ENCODE data around the gene C1orf21. TPM values are rescaled to one million over a fixed set of nuclear protein-coding genes. Genes with fewer than 3 reads are reported as not detected.

C1orf21 gene
- total and polyA plus RNA-seq, 2 donors = 13.6 to 42.7 TPM

DNA sequence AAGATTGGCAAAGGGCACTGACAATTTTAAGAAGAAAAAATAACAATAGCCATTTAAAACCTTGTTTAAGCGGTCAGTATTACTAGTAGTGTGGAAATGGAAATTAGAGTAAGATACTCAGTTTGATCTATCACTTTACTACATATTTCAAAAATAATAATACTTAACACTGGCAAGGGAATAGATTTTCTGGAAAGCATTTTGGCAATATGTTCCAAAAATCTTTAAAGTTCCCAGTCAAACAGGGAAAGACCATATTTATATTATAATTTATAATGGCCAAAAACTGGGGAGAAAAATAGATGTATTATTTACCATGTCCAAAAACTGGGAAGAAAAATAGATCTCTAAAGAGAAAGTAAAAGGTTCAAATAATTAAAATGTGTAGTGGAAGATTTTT lies 28.6 kb upstream of the C1orf21 start:
- Histone ChIP-seq H3K36me3 (ENCODE audit: control insufficient read depth in 2 of 2, insufficient read depth in 2 of 2, low read length in 1 of 2) (no peaks in the 10 kb centered on the region), H3K27ac (ENCODE audit: low read depth in 1 of 2, low read length in 1 of 2) (no peak overlapping the region), H3K9me3 (ENCODE audit: control insufficient read depth in 2 of 2, insufficient read depth in 1 of 2, low read length in 1 of 2) (no peaks in the 10 kb centered on the region), H3K27me3 (ENCODE audit: control insufficient read depth in 2 of 2, insufficient read depth in 1 of 2, low read length in 1 of 2) (no peaks in the 10 kb centered on the region), H3K4me3 (ENCODE audit: low read length in 2 of 2) (no peak overlapping the region), H3K4me1 (ENCODE audit: control insufficient read depth in 2 of 2, insufficient read depth in 2 of 2, low read length in 2 of 2) (no peaks in the 10 kb centered on the region)
- DNase-seq (ENCODE audit: low read depth in 6 of 9, low spot score in 9 of 9) = no peak
- 98% methylated on average over 1 of the region's 1 CpG for WGBS

- H3K36me3 ChIP-seq (ENCODE audit: control insufficient read depth in 2 of 2, insufficient read depth in 2 of 2, low read length in 1 of 2) = no peaks in the 10 kb centered on the region
- H3K27me3 ChIP-seq (ENCODE audit: control insufficient read depth in 2 of 2, insufficient read depth in 1 of 2, low read length in 1 of 2) = no peaks in the 10 kb centered on the region
- H3K4me3 ChIP-seq (ENCODE audit: low read length in 2 of 2) = no peak overlapping the region
- H3K27ac ChIP-seq (ENCODE audit: low read depth in 1 of 2, low read length in 1 of 2) = no peak overlapping the region
- H3K9me3 ChIP-seq (ENCODE audit: control insufficient read depth in 2 of 2, insufficient read depth in 1 of 2, low read length in 1 of 2) = no peaks in the 10 kb centered on the region
- WGBS = 90% methylated on average over 3 of the region's 3 CpGs
- no peaks in the 10 kb centered on the region for H3K4me1 ChIP-seq (ENCODE audit: control insufficient read depth in 2 of 2, insufficient read depth in 2 of 2, low read length in 2 of 2)
- DNase-seq (ENCODE audit: low read depth in 6 of 9, low spot score in 9 of 9) = no peak
Measured at GRCh38 chr1:184359909-184360308, 26.9 kb upstream of the C1orf21 start.

GRCh38 chr1:184362876-184363275 lies 24.0 kb upstream of the C1orf21 start:
- no peaks in the 10 kb centered on the region for H3K27me3 ChIP-seq (ENCODE audit: control insufficient read depth in 2 of 2, insufficient read depth in 1 of 2, low read length in 1 of 2)
- no peaks in the 10 kb centered on the region for H3K4me1 ChIP-seq (ENCODE audit: control insufficient read depth in 2 of 2, insufficient read depth in 2 of 2, low read length in 2 of 2)
- no peak overlapping the region for H3K4me3 ChIP-seq (ENCODE audit: low read length in 2 of 2)
- H3K27ac ChIP-seq (ENCODE audit: low read depth in 1 of 2, low read length in 1 of 2) = no peak overlapping the region
- H3K9me3 ChIP-seq (ENCODE audit: control insufficient read depth in 2 of 2, insufficient read depth in 1 of 2, low read length in 1 of 2) = no peaks in the 10 kb centered on the region
- no peaks in the 10 kb centered on the region for H3K36me3 ChIP-seq (ENCODE audit: control insufficient read depth in 2 of 2, insufficient read depth in 2 of 2, low read length in 1 of 2)
- WGBS = 97% methylated on average over 1 of the region's 1 CpG
- no peak for DNase-seq (ENCODE audit: low read depth in 6 of 9, low spot score in 9 of 9)

DNA sequence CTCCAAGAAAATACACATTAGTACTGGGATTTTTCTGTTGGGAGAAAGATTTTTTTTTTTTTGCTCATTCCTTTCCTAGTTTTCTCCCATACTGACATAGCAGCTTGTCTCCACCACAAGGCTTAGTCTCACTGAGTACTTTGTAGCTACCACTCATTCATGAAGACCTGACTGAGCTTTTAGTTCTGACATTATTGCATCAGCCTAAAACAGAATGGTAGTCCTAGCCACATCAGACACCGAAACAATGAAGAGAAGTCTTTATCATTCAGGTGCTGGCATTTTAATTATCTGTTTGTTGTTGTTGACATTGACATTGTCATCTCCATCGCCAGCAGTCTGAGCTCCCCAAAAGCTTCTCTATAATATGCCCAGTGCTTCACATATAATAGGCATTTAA lies 21.1 kb upstream of the C1orf21 start:
- Histone ChIP-seq H3K4me1 (ENCODE audit: control insufficient read depth in 2 of 2, insufficient read depth in 2 of 2, low read length in 2 of 2) (no peaks in the 10 kb centered on the region), H3K27me3 (ENCODE audit: control insufficient read depth in 2 of 2, insufficient read depth in 1 of 2, low read length in 1 of 2) (no peaks in the 10 kb centered on the region), H3K4me3 (ENCODE audit: low read length in 2 of 2) (no peak overlapping the region), H3K36me3 (ENCODE audit: control insufficient read depth in 2 of 2, insufficient read depth in 2 of 2, low read length in 1 of 2) (no peaks in the 10 kb centered on the region), H3K9me3 (ENCODE audit: control insufficient read depth in 2 of 2, insufficient read depth in 1 of 2, low read length in 1 of 2) (no peaks in the 10 kb centered on the region), H3K27ac (ENCODE audit: low read depth in 1 of 2, low read length in 1 of 2) (no peak overlapping the region)
- no peak for DNase-seq (ENCODE audit: low read depth in 6 of 9, low spot score in 9 of 9)
- WGBS = 98% methylated on average over 2 of the region's 2 CpGs

GRCh38 chr1:184366997-184367396 lies 19.8 kb upstream of the C1orf21 start:
- Histone ChIP-seq H3K9me3 (ENCODE audit: control insufficient read depth in 2 of 2, insufficient read depth in 1 of 2, low read length in 1 of 2) (no peaks in the 10 kb centered on the region), H3K27me3 (ENCODE audit: control insufficient read depth in 2 of 2, insufficient read depth in 1 of 2, low read length in 1 of 2) (no peaks in the 10 kb centered on the region), H3K36me3 (ENCODE audit: control insufficient read depth in 2 of 2, insufficient read depth in 2 of 2, low read length in 1 of 2) (no peaks in the 10 kb centered on the region), H3K4me1 (ENCODE audit: control insufficient read depth in 2 of 2, insufficient read depth in 2 of 2, low read length in 2 of 2) (no peaks in the 10 kb centered on the region), H3K27ac (ENCODE audit: low read depth in 1 of 2, low read length in 1 of 2) (no peak overlapping the region), H3K4me3 (ENCODE audit: low read length in 2 of 2) (no peak overlapping the region)
- WGBS = 94% methylated on average over 11 of the region's 11 CpGs
- no peak for DNase-seq (ENCODE audit: low read depth in 6 of 9, low spot score in 9 of 9)

DNA sequence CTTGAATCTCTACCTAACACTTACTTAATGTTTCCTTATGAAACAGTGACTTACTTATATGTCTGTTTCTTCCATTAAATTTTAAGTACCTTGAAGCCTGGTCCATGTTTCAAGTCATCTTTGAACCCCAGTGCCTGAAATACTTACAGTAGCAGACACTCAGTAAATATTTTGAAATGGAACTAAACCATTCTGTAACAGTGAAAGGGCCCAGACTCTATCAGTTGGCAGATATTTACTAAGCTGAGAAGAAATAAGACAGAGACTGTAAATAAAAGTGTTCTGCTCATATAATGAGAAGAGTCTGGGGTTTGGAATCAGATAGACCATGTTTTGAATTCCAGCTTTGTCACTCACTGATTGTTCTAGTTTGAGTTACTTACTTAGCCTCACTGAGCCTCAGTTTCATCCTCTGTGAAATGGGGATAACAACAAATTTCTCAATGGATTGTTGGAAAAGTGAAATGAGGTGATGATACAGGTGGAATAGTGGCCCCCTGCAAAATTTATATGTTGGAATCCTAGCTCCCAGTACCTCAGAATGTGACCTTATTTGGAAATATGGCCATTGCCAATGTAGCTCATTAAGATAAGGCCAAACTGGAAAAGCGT lies 19.3 kb upstream of the C1orf21 start:
- no peak overlapping the region for H3K27ac ChIP-seq (ENCODE audit: low read depth in 1 of 2, low read length in 1 of 2)
- no peaks in the 10 kb centered on the region for H3K27me3 ChIP-seq (ENCODE audit: control insufficient read depth in 2 of 2, insufficient read depth in 1 of 2, low read length in 1 of 2)
- H3K9me3 ChIP-seq (ENCODE audit: control insufficient read depth in 2 of 2, insufficient read depth in 1 of 2, low read length in 1 of 2) = no peaks in the 10 kb centered on the region
- no peak for DNase-seq (ENCODE audit: low read depth in 6 of 9, low spot score in 9 of 9)
- no peak overlapping the region for H3K4me3 ChIP-seq (ENCODE audit: low read length in 2 of 2)
- H3K4me1 ChIP-seq (ENCODE audit: control insufficient read depth in 2 of 2, insufficient read depth in 2 of 2, low read length in 2 of 2) = no peaks in the 10 kb centered on the region
- WGBS = 96% methylated on average over 1 of the region's 1 CpG
- no peaks in the 10 kb centered on the region for H3K36me3 ChIP-seq (ENCODE audit: control insufficient read depth in 2 of 2, insufficient read depth in 2 of 2, low read length in 1 of 2)

- 93% methylated on average over 2 of the region's 2 CpGs for WGBS
Measured at GRCh38 chr1:184368354-184368753, 18.5 kb upstream of the C1orf21 start.

GRCh38 chr1:184370850-184371249 lies 16.0 kb upstream of the C1orf21 start:
- 93% methylated on average over 4 of the region's 4 CpGs for WGBS
- Histone ChIP-seq H3K27ac (ENCODE audit: low read depth in 1 of 2, low read length in 1 of 2) (no peak overlapping the region), H3K4me3 (ENCODE audit: low read length in 2 of 2) (no peak overlapping the region), H3K27me3 (ENCODE audit: control insufficient read depth in 2 of 2, insufficient read depth in 1 of 2, low read length in 1 of 2) (no peaks in the 10 kb centered on the region), H3K36me3 (ENCODE audit: control insufficient read depth in 2 of 2, insufficient read depth in 2 of 2, low read length in 1 of 2) (no peaks in the 10 kb centered on the region), H3K9me3 (ENCODE audit: control insufficient read depth in 2 of 2, insufficient read depth in 1 of 2, low read length in 1 of 2) (no peaks in the 10 kb centered on the region), H3K4me1 (ENCODE audit: control insufficient read depth in 2 of 2, insufficient read depth in 2 of 2, low read length in 2 of 2) (no peaks in the 10 kb centered on the region)
- DNase-seq (ENCODE audit: low read depth in 6 of 9, low spot score in 9 of 9) = no peak

More at GRCh38 chr1:184368354-184368753, 18.5 kb upstream of the C1orf21 start:
- Histone ChIP-seq H3K9me3 (ENCODE audit: control insufficient read depth in 2 of 2, insufficient read depth in 1 of 2, low read length in 1 of 2) (no peaks in the 10 kb centered on the region), H3K4me3 (ENCODE audit: low read length in 2 of 2) (no peak overlapping the region), H3K36me3 (ENCODE audit: control insufficient read depth in 2 of 2, insufficient read depth in 2 of 2, low read length in 1 of 2) (no peaks in the 10 kb centered on the region), H3K27me3 (ENCODE audit: control insufficient read depth in 2 of 2, insufficient read depth in 1 of 2, low read length in 1 of 2) (no peaks in the 10 kb centered on the region), H3K4me1 (ENCODE audit: control insufficient read depth in 2 of 2, insufficient read depth in 2 of 2, low read length in 2 of 2) (no peaks in the 10 kb centered on the region), H3K27ac (ENCODE audit: low read depth in 1 of 2, low read length in 1 of 2) (no peak overlapping the region)
- no peak for DNase-seq (ENCODE audit: low read depth in 6 of 9, low spot score in 9 of 9)

DNA sequence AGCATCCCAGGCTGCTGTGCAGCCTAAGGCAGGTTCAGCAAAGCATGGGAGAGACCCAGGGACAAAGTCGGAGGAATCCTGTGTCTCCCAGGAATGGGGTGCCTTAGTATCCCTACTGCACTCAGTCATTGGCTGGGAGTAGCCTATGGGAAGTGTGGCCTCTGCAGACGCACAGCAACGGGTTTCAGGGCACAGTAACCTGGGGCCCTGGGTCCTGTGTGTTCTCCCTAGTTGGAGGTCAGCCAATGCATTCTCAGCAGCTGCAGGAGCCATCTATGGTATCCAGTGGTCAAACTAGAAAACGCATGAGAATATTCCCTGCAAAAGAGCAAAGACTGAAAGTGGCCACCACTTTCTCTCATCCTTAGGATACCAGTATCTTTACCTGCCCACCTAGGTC lies 13.7 kb upstream of the C1orf21 start:
- no peak for DNase-seq (ENCODE audit: low read depth in 6 of 9, low spot score in 9 of 9)
- H3K9me3 ChIP-seq (ENCODE audit: control insufficient read depth in 2 of 2, insufficient read depth in 1 of 2, low read length in 1 of 2) = no peaks in the 10 kb centered on the region
- H3K27ac ChIP-seq (ENCODE audit: low read depth in 1 of 2, low read length in 1 of 2) = no peak overlapping the region
- no peaks in the 10 kb centered on the region for H3K36me3 ChIP-seq (ENCODE audit: control insufficient read depth in 2 of 2, insufficient read depth in 2 of 2, low read length in 1 of 2)
- H3K4me1 ChIP-seq (ENCODE audit: control insufficient read depth in 2 of 2, insufficient read depth in 2 of 2, low read length in 2 of 2) = no peaks in the 10 kb centered on the region
- H3K27me3 ChIP-seq (ENCODE audit: control insufficient read depth in 2 of 2, insufficient read depth in 1 of 2, low read length in 1 of 2) = no peaks in the 10 kb centered on the region
- H3K4me3 ChIP-seq (ENCODE audit: low read length in 2 of 2) = no peak overlapping the region
- 96% methylated on average over 4 of the region's 4 CpGs for WGBS

DNA sequence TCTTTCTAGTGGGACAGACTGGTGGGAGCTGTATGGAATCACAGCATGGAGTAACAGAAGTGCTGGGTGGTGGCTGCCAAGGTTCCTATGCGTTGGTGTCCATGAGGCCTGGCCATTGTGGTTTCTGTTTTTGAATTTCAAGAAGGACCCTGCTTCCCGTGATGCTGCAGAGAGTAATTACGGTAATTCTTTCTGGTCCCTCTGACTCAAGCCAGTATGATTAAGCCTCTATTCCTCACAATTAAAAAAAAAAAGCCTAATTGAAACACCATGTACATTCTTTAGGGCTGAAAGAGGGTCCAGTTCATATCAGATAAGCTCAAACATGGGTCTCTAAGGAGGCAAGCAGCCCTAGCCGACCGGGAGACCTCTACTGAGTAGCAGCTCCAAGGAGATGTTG lies 10.5 kb upstream of the C1orf21 start:
- DNase-seq (ENCODE audit: low read depth in 6 of 9, low spot score in 9 of 9) = no peak
- WGBS = 76% methylated on average over 5 of the region's 5 CpGs
- Histone ChIP-seq H3K4me3 (ENCODE audit: low read length in 2 of 2) (no peak overlapping the region), H3K4me1 (ENCODE audit: control insufficient read depth in 2 of 2, insufficient read depth in 2 of 2, low read length in 2 of 2) (no peaks in the 10 kb centered on the region), H3K9me3 (ENCODE audit: control insufficient read depth in 2 of 2, insufficient read depth in 1 of 2, low read length in 1 of 2) (no peaks in the 10 kb centered on the region), H3K27ac (ENCODE audit: low read depth in 1 of 2, low read length in 1 of 2) (no peak overlapping the region), H3K36me3 (ENCODE audit: control insufficient read depth in 2 of 2, insufficient read depth in 2 of 2, low read length in 1 of 2) (no peaks in the 10 kb centered on the region), H3K27me3 (ENCODE audit: control insufficient read depth in 2 of 2, insufficient read depth in 1 of 2, low read length in 1 of 2) (no peaks in the 10 kb centered on the region)
